ENCODE data around the gene CELA2A.
"Not testable (repeated sequence)": the region's sequence is repeated elsewhere in the genome, so short reads cannot be mapped to it uniquely, and the experiment has no call there.

CELA2A gene

DNA sequence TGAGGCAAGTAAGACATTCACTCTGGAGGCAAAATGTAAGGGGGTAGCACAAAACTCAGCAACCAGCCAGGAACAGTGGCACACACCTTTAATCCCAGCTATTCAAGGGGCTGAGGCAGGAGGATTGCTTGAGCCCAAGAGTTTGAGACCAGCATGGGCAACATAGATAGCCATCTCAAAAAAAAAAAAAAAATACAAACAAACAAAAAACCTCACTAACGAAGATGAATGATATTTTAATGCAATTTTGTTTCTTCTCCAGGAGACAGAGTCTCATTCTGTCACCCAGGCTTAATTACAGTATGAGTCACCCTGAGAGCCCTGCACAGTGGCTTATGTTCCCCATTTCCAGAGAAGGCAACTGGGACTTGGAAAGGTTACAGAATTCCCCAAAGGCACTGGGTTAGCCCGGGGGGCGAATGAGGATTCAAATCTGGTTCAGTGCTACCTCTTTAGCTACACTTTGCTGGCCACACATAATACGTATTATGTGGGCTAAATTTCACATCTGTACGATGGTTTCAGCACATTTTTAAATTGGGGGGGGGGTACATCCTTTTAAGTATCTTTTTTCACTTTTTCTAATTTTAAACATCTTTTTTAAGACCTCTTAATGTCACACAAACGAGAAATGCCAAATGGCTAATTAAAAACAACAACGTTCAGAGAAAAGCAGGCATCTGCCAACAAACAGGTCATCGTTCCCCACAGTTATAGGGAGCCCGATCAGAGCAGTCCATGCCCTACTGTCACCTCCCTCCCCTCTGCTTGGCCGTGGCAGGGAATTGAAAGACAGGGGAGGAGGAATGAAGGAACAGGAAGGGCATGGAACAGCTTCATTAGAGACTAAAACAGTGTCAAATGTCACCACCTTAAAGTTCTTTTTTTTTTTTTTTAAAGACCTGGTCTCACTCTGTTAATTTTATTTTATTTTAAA lies 3.5 kb downstream of the CELA2A start:
- no peak for DNase-seq (ENCODE audit: low spot score)
- in situ Hi-C loops (cut with MboI; ENCODE audit: low sequenced_read_pairs, unreplicated experiment): no loop called here
- TF ChIP-seq, protein P1, sequence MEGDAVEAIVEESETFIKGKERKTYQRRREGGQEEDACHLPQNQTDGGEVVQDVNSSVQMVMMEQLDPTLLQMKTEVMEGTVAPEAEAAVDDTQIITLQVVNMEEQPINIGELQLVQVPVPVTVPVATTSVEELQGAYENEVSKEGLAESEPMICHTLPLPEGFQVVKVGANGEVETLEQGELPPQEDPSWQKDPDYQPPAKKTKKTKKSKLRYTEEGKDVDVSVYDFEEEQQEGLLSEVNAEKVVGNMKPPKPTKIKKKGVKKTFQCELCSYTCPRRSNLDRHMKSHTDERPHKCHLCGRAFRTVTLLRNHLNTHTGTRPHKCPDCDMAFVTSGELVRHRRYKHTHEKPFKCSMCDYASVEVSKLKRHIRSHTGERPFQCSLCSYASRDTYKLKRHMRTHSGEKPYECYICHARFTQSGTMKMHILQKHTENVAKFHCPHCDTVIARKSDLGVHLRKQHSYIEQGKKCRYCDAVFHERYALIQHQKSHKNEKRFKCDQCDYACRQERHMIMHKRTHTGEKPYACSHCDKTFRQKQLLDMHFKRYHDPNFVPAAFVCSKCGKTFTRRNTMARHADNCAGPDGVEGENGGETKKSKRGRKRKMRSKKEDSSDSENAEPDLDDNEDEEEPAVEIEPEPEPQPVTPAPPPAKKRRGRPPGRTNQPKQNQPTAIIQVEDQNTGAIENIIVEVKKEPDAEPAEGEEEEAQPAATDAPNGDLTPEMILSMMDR (IDR thresholded peaks at IDR 0.05; ENCODE audit: borderline replicate concordance, control extremely low read depth, extremely low read depth, insufficient read depth, missing control alignments): no peak

GRCh38 chr1:15460708-15461095 lies 4.2 kb downstream of the CELA2A start:
- in situ Hi-C loops (cut with MboI; ENCODE audit: low sequenced_read_pairs, unreplicated experiment): no loop called here
- DNase-seq (ENCODE audit: low spot score): no peak

DNA sequence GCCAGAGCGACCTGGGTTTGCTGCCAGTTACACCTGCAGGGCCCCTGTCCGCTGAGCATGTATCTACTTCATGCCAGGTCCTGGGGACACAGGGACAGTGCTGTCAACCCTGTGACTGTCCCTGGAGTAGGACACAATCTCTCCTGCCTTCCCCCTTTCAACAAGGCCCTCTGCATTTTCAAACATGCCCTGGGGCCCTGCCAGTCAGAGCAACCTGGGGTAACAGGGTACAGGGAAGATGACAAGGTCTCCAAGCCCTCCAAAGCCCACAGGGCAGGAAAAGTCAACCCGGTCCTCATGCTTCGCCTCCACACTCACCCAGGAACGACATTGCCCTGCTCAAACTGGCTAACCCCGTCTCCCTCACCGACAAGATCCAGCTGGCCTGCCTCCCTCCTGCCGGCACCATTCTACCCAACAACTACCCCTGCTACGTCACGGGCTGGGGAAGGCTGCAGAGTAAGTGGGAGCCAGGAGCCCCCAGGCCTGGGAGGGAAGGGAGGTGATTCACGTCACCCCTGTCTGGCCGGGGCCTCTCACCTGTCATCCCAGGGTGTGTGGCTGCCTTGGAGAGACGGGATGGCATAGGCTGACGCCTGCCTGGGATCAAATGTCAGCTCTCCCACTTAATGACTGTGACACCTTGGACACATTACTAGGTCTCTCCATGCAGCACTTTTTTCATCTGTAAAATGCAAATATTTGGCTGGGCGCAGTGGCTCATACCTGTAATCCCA lies 6.7 kb downstream of the CELA2A start:
- in situ Hi-C loops (cut with MboI; ENCODE audit: low sequenced_read_pairs, unreplicated experiment): not testable (repeated sequence)

More at GRCh38 chr1:15460708-15461095, 4.2 kb downstream of the CELA2A start:
- TF ChIP-seq, protein P1 (IDR thresholded peaks at IDR 0.05; ENCODE audit: borderline replicate concordance, control extremely low read depth, extremely low read depth, insufficient read depth, missing control alignments): no peak

DNA sequence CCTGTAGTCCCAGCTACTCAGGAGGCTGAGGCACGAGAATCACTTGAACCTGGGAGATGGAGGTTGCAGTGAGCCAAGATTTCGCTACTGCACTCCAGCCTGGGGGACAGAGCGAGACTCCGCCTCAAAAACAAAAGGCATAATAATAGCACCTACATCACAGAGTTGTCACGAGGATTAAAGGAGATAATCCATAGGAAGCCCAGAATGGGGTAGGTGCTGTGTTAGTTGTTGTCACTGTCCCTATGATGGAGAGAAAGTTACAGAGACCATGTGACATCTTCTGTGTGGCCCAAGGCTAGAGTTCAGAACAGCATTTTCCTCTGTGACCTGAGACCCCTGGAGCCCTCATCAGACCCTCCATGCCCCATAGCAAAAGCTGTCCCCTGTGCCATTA lies 7.4 kb downstream of the CELA2A start:
- DNase-seq (ENCODE audit: low spot score); in situ Hi-C loops (cut with MboI; ENCODE audit: low sequenced_read_pairs, unreplicated experiment): not testable (repeated sequence)

More for the DNA sequence above, 6.7 kb downstream of the CELA2A start:
- not testable (repeated sequence) for DNase-seq (ENCODE audit: low spot score)

DNA sequence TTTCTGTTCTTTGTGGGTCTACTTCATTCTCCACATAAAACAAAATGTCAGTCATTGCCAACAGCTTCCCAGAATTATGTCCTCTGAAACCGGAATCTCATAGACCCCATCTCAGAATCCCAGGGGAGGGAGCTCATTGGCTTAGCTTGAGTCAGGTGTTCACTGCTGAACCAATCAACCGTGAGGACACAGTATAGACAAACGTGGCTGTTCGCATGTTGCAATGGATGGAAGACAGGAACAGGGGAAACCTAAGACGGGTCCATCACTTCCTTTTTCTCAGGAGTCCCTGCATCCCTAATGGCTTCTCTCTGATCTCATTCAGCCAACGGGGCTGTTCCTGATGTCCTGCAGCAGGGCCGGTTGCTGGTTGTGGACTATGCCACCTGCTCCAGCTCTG lies 9.1 kb downstream of the CELA2A start:
- DNase-seq (ENCODE audit: low spot score): no peak

GRCh38 chr1:15466955-15467625 lies 10.6 kb downstream of the CELA2A start:
- in situ Hi-C loops (cut with MboI; ENCODE audit: low sequenced_read_pairs, unreplicated experiment); DNase-seq (ENCODE audit: low spot score): not testable (repeated sequence)

More for the DNA sequence above, 9.1 kb downstream of the CELA2A start:
- TF ChIP-seq, protein P1 (IDR thresholded peaks at IDR 0.05; ENCODE audit: borderline replicate concordance, control extremely low read depth, extremely low read depth, insufficient read depth, missing control alignments): no peak
- in situ Hi-C loops (cut with MboI; ENCODE audit: low sequenced_read_pairs, unreplicated experiment): no loop called here

DNA sequence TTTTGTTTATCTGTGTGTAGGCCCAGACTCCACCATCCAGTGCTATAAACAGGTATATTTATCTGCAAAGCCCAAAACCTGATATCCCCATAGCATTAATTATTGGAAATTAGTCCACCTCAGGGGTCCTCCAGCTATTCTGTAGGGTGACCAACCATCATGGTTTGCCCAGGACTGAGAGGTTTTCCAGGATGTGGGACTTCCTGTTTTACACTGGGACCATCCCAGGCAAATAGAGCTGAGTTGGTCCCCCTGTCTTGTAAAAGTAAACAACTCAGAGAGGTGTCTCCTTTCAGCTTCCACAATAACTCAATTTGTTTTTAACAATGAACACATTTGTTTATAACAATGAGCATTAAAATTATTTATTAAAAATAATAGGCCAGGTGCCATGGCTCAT lies 11.6 kb downstream of the CELA2A start:
- no peak for DNase-seq (ENCODE audit: low spot score)
- in situ Hi-C loops (cut with MboI; ENCODE audit: low sequenced_read_pairs, unreplicated experiment): no loop called here
- TF ChIP-seq, protein P1 (IDR thresholded peaks at IDR 0.05; ENCODE audit: borderline replicate concordance, control extremely low read depth, extremely low read depth, insufficient read depth, missing control alignments): no peak

DNA sequence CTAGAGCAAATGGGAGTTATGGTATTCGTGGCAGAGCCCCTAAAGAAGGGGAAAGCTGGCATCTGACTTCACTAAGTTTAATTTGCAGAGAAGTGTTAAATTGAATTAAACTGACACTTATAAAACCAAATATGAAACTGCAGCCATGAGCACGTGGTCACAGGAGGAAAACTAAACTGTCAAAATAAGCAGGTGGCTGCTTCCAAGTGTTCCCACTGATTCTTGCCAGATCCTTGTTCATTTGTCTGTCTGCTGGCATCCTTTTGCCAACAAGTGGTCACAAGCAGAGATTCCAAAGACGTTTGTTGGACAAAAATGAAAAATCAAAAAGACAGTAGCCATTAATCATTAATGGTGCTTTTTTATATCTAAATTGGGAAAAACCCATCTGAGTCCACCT lies 12.8 kb downstream of the CELA2A start:
- TF ChIP-seq, protein P1 (IDR thresholded peaks at IDR 0.05; ENCODE audit: borderline replicate concordance, control extremely low read depth, extremely low read depth, insufficient read depth, missing control alignments): no peak
- in situ Hi-C loops (cut with MboI; ENCODE audit: low sequenced_read_pairs, unreplicated experiment): no loop called here
- no peak for DNase-seq (ENCODE audit: low spot score)

DNA sequence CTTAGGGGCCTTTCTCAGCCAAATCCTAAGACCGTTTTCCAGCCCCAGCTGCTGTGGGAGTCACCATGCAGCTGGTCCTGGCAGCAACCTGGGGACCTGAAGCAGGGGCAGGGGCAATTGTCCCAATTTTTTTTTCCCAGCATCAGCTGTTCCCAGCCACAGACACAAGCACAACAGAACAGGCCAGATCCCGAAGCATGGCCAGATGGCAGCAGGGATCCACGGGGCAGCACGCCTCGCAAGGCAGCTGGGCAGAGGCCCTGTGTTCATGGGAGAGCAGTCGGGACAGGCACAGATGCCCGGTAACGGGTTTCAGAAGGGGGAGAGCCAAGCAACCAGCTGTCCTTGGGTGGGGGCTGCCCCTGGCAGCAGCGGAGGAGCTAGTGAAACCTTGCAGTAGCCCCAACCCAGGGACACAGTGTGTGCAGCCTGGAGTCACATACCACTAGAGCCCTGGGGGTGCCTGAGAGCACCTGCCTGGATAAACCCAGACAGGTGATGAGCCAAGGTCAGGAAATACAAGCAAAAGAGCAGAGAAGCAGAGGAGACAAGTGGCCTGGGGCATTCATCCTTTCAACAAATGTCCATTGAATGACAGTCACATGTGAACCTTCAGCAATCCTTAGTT lies 13.4 kb downstream of the CELA2A start:
- in situ Hi-C loops (cut with MboI; ENCODE audit: low sequenced_read_pairs, unreplicated experiment); DNase-seq (ENCODE audit: low spot score): not testable (repeated sequence)

DNA sequence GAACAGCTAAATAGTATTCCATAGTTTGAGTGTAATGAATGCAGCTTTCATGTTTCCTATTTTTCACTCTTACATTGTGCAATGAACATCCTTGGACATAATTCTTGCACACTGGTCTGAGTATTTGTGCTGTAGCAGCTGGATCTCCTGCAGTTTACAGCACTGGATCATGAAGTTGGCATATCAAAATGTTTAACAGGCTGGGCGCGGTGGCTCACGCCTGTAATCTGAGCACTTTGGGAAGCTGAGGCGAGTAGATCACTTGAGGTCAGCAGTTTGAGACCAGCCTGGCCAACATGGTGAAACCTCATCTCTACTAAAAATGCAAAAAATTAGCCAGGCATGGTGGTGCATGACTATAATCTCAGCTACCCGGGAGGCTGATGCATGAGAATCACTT lies 14.5 kb downstream of the CELA2A start:
- DNase-seq (ENCODE audit: low spot score); in situ Hi-C loops (cut with MboI; ENCODE audit: low sequenced_read_pairs, unreplicated experiment): not testable (repeated sequence)

GRCh38 chr1:15471723-15472122 lies 15.2 kb downstream of the CELA2A start:
- in situ Hi-C loops (cut with MboI; ENCODE audit: low sequenced_read_pairs, unreplicated experiment): not testable (repeated sequence)

More at GRCh38 chr1:15471723-15472122, 15.2 kb downstream of the CELA2A start:
- DNase-seq (ENCODE audit: low spot score): not testable (repeated sequence)
